BE2C (cell line): Measurements from ENCODE around the gene MT1M.

ENCODE experiments used
- DNase-seq: peaks from one replicate; pipeline ENCODE4 v3.0.0-alpha.2; 2020
- H3K27me3 ChIP-seq: fragments of 250-450 bp; sonication (Bioruptor Pico); 2 replicates; pipeline ENCODE4 v1.5.1; 2020; ENCODE audit warnings: mild to moderate bottlenecking
- H3K36me3 ChIP-seq: fragments of 250-450 bp; sonication (Bioruptor Pico); 2 replicates; pipeline ENCODE4 v1.5.1; 2020; ENCODE audit warnings: mild to moderate bottlenecking
- H3K4me1 ChIP-seq: fragments of 250-450 bp; sonication (Bioruptor Pico); 2 replicates; pipeline ENCODE4 v1.5.1; 2020
- H3K4me3 ChIP-seq: 2 replicates; pipeline ENCODE4 v1.5.1; 2011; ENCODE audit warnings: low read depth, low read length
- H3K9me3 ChIP-seq: fragments of 250-450 bp; sonication (Bioruptor Pico); 2 replicates; pipeline ENCODE4 v1.5.1; 2020
- CTCF ChIP-seq: IDR thresholded peaks from 2 replicates; pipeline ENCODE4 v1.5.1; 2012; ENCODE audit warnings: mild to moderate bottlenecking, low read depth, low read length

MT1M gene

GRCh38 chr16:56634715-56635440 is 2.4 kb downstream of the MT1M start:
- peaks cover 86% of the 10 kb centered on the region for H3K27me3 ChIP-seq
- no peaks in the 10 kb centered on the region for H3K4me1 ChIP-seq
- H3K4me3 ChIP-seq: no peak overlapping the region
- no peak for DNase-seq
- H3K36me3 ChIP-seq: no peaks in the 10 kb centered on the region
- no peaks in the 10 kb centered on the region for H3K9me3 ChIP-seq
- TF ChIP-seq CTCF: no peak

- Histone ChIP-seq H3K4me1 (no peaks in the 10 kb centered on the region), H3K27me3 (peaks cover 87% of the 10 kb centered on the region), H3K4me3 (no peak overlapping the region), H3K9me3 (no peaks in the 10 kb centered on the region), H3K36me3 (no peaks in the 10 kb centered on the region)
- TF ChIP-seq CTCF: no peak
- DNase-seq: no peak
Measured at GRCh38 chr16:56635441-56635967, 3.0 kb downstream of the MT1M start.

GRCh38 chr16:56636616-56637413 is 4.4 kb downstream of the MT1M start:
- no peak overlapping the region for H3K4me3 ChIP-seq

GRCh38 chr16:56637814-56638750 is 5.6 kb downstream of the MT1M start, which contains the start of gene MT1A:
Gene MT1A, plus strand, starts transcription at chr16:56638666. Its CDS starts 73 bp downstream, at chr16:56638739.
- DNase-seq: no peak
- TF ChIP-seq CTCF: no peak
- Histone ChIP-seq H3K9me3 (no peaks in the 10 kb centered on the region), H3K27me3 (peaks cover 81% of the 10 kb centered on the region), H3K36me3 (no peaks in the 10 kb centered on the region), H3K4me1 (no peaks in the 10 kb centered on the region), H3K4me3 (peak within 1 kb of the TSS; percentile 34)

More at GRCh38 chr16:56636616-56637413, 4.4 kb downstream of the MT1M start:
- Histone ChIP-seq H3K27me3 (peaks cover 84% of the 10 kb centered on the region), H3K36me3 (no peaks in the 10 kb centered on the region), H3K9me3 (no peaks in the 10 kb centered on the region), H3K4me1 (no peaks in the 10 kb centered on the region)
- TF ChIP-seq CTCF: no peak
- no peak for DNase-seq

- no peaks in the 10 kb centered on the region for H3K4me1 ChIP-seq
- H3K27me3 ChIP-seq: peaks cover 81% of the 10 kb centered on the region
Measured at GRCh38 chr16:56639045-56639444, 6.6 kb downstream of the MT1M start.

More at GRCh38 chr16:56639045-56639444, 6.6 kb downstream of the MT1M start:
- DNase-seq: no peak
- no peaks in the 10 kb centered on the region for H3K36me3 ChIP-seq
- no peak overlapping the region for H3K4me3 ChIP-seq
- H3K9me3 ChIP-seq: no peaks in the 10 kb centered on the region
- no peak for TF ChIP-seq CTCF
